ENCODE data around the gene SRPX.
A peak's percentile ranks its signal among the peaks of the same experiment; 100 is the strongest.

DNA sequence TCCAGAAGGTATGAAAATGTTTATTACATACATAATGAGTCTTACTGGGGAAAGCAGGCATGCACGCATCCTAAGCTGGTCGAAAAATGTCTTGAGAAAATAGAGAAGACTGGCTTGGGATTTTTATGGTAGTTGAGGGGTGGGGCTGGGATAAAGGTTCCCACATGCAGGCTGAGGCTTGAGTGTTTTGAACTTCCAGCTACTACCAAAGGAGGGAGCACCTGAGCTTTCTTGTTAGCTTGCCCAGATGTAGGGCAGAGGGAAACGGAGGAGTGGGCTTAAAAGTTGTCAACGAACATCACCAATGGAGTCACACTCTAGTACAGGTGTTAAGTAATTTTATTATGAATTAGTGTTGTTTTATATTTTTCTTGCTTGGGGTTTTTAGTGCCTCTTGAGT, 39.6 kb upstream of the SRPX start:
- TF ChIP-seq POLR2AphosphoS5 (IDR thresholded peaks at IDR 0.05; ENCODE audit: low read depth, low read length) (no peak), CTCF (IDR thresholded peaks at IDR 0.05) (peak; percentile 56), EP300 (IDR thresholded peaks at IDR 0.05; ENCODE audit: borderline replicate concordance in 1 of 2, low read depth in 1 of 2, low read length in 1 of 2) (no peak), RXRA (IDR thresholded peaks at IDR 0.05; ENCODE audit: borderline replicate concordance, low read depth) (no peak), RCOR1 (IDR thresholded peaks at IDR 0.05; ENCODE audit: low read length) (no peak), PBX3 (IDR thresholded peaks at IDR 0.05) (no peak), RAD21 (IDR thresholded peaks at IDR 0.05; ENCODE audit: low read length) (peak; percentile 41), MXI1 (IDR thresholded peaks at IDR 0.05; ENCODE audit: low read depth, low read length) (no peak)
- TF ChIP-seq, protein P1, sequence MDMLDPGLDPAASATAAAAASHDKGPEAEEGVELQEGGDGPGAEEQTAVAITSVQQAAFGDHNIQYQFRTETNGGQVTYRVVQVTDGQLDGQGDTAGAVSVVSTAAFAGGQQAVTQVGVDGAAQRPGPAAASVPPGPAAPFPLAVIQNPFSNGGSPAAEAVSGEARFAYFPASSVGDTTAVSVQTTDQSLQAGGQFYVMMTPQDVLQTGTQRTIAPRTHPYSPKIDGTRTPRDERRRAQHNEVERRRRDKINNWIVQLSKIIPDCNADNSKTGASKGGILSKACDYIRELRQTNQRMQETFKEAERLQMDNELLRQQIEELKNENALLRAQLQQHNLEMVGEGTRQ (IDR thresholded peaks at IDR 0.05; ENCODE audit: borderline replicate concordance, low read depth, low read length): no peak
